SK-N-DZ (cell line): ENCODE measurements around the gene NPLOC4.

ENCODE experiments used
- DNase-seq: peaks from one replicate; pipeline ENCODE4 v3.0.0-alpha.2; 2015; ENCODE audit warnings: low spot score

Gene NPLOC4

DNA sequence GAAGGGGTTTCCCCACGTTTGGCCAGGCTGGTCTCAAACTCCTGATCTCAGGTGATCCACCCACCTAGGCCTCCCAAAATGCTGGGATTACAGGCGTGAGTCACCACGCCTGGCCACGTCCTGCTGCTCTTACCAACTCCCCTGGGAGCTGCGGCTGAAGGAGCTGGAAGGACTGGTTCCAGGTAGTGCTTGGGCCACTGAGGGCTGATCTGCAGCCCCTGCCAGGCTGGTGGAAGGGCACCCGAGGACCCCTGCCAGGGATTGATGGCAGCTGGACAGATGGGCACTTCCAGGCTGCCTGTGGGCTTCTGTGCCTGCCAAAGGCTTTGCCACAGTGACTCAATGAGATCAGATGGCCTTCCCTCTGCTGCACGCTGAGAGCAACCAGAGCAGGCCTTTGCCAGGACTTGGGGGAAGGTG, 27.1 kb upstream of the NPLOC4 start:
- no peak for DNase-seq

DNA sequence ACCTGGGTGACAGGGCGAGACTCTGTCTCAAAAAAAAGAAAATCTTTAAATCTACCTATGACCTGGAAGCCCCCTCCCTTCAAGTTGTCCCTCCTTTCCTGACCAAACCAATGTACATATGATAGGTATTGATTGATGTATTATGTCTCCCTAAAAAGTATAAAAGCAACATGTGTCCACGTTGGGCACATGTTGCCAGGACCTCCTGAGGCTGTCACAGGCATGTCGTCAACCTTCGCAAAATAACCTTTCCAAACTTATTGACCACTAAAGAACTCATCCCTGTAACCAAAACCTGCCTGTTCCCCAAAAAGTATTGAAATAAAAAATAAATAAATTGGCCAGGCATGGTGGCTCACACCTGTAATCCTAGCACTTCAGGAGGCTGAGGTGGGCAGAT, 25.1 kb upstream of the NPLOC4 start:
- no peak for DNase-seq

DNA sequence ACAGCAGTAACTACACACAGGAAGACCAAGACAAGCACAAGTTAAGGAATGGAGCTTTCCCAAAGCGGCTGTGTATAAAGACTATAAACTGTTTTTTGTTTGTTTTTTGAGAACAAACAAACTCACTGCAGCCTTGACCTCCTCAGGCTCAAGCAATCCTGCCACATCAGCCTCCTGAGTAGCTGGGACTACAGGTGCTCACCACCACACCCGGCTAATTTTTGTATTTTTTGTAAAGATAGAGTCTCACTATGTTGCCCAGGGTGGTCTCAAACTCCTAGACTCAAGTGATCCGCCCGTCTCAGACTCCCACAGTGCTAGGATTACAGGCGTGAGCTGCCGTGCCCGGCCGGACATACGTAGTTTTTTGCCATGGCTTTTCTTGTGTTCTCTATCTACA, 23.5 kb upstream of the NPLOC4 start:
- DNase-seq, result no peak

DNA sequence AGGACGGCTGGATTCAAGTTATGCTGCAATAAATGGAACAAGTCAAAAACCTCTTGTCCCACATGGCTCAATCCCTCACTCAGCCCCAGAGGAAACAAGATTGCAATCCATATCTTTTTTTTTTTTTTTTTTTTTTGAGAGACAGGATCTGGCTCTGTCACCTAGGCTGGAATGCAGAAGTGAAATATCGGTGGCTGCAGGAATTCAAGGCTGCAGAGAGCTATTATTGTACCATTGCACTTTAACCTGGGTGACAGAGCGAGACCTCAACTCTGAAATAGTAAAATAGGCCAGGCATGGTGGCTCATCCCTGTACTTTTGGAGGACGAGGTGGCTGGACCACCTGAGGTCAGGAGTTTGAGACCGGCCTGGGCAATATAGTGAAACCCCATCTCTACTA, 22.1 kb upstream of the NPLOC4 start:
- DNase-seq, result no peak

DNA sequence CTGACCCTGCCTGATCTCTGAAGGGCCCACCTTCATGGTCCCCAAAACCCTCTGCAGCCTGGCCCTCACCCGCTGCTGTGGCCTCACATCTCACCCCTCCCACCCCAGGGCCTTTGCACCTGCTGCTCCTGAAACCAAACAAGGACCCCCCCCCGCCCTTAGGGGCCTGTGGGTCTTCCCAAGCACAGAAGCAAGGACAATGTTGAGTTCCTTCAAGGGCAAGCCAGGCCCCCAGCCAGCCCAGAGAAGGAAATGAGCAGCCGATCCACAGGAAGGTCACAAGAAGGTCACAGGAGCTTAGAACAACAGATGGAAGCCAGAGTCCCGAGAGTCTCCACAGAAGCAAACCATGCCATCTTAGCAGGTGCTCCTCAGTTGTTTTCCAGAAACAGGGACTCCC, 19.9 kb upstream of the NPLOC4 start:
- peak; percentile 56 for DNase-seq

DNA sequence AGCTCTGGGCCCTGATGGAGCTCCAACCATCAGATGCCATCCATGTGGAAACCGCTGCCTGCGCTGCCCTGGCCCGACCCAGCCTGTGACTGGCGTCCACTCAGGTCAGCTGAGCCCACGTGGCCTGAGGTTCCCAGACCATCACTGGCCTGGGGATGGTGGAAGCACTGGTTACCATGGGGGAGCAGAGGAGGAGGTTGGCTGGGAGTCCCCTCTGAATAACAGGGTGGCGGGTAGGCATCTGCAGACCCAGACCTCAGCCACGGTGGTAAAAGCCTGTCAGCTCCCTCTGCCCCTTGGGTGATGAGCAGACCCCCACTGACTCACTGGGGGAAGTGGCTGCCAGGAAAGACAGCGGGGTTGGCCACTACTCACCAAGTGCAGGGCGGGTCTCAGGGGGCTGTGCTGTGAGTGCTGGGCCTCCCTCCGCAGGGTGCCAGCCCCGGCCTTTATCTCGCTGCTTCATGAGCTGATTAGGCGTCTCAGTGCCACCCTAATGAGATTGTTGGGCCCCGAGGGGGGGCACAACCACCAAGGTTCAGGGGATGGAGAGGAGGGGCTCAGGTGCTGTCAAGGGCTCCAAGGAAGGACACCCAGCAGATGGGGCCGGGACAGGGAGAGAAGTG, 19.3 kb upstream of the NPLOC4 start, which contains the start of gene PDE6G:
PDE6G (minus strand) TSS at position 425 of the 626 bp plus-strand sequence. CDS start 3,237 bp downstream, outside the sequence.
- DNase-seq, result no peak

DNA sequence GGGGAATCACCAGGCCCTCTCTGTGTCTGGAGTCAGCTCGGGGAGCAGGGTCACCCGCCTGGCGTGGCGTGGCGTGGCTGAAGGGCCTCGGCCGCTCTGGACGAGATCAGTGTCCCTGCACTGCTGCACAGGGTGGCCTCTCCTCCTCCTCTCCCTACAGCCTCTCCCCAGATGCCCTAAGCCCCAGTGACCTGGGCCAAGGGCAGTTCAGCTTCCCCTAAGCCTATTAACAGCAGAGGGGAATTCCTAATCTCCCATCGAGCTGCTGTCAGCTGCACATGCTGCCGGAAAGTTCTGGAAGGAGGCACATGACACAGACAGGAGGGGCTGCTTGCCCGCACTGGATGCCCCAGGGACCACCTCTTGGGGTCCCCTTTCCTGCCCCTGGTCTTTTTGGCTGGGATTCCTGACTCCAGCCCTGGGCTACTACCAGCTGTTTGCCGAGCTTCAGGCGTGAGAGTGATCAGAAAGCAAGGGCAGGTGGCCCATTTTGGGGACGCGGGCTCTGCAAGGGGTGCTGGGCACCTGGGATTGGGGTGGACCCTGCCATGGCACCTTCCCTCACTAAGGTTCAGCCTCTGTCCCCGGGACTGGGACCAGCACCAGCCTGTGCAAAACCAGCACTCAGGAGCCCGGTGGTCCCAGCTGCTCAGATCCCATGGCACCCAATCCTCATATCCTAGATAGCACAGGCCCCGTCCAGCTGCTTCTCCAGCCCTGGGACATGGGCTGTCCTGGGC, 18.6 kb upstream of the NPLOC4 start:
- DNase-seq, result peak; percentile 53

DNA sequence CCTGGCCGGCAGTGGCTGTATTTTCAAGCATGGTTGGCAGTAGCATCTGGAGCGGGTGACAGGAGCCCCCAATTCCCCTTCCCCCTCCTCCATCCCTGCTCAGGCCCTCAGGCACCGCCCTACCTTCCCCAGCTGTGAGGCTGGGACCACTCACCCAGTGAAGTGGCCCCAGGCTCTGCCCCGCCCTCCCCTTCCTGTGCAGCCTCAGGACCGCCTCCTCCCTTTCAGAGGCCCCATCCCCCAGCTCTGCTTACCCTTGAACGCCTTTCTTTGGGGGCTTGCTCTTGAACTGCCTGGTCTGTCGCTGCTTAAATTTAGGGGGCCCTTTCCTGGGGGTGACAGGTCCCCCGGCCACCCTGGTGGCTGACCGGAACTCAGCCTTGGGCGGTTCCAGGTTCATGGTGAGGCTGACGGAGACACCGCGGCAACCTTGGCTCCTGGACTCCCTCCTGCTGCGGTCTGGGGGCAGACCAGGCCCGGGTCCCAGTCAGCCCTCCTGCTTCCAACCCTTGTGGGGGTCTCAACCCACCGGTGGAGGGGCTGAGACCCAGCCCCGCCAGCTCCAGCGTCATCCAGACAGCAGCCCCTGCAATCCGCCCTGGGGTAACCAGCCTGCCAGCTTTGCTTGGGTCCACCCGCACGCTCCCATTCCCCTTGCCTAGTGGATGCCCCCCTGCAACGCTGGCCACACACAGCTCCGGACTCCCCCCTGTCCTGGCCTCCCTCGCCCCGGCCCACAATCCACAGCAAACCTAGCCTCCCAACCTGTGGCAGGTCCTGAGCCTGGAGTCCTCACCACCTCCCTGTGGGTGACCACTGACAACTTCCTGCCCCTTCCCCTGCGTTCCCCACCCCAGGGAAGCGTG, 16.2 kb upstream of the NPLOC4 start:
- DNase-seq, result no peak

DNA sequence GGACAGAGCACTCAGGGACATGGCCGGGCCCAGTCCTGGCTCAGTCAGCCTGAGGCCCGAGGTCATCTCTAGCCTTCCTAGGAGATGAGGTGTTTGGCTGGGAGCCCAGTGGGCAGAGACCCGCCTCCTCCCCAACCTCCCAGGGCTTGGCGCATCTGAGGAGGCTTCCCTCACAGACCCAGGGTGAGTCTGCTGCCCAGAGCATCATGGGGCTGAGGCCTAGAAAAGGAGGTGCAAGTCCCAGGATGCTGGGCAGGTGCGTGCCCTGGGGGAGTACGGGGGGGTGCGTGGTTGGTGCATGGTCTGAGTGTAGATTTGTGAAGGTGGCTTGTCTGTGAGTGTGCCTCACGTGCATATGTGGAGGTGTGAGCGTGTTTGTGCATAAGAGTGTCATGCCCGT, 14.8 kb upstream of the NPLOC4 start:
- no peak for DNase-seq

DNA sequence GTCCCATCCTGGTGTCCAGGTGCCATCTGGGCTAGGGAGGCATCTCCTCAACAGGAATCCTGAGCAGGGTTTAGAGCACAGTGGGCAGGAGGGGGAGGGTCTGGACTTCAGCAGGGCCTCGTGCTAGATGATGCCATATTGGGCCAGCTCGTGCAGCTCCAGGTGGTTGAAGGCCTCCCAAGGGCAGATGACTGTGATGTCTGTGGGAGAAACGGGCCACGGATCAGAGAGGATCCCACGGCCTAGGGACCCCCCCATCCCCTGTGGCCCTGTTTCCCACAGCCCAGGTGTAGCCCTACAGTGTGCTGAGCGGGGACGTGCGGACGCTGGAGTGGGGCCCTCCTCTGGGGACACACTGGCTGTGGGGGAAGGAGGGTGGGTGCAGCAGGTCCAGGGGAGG, 14.0 kb upstream of the NPLOC4 start:
- DNase-seq, result no peak

DNA sequence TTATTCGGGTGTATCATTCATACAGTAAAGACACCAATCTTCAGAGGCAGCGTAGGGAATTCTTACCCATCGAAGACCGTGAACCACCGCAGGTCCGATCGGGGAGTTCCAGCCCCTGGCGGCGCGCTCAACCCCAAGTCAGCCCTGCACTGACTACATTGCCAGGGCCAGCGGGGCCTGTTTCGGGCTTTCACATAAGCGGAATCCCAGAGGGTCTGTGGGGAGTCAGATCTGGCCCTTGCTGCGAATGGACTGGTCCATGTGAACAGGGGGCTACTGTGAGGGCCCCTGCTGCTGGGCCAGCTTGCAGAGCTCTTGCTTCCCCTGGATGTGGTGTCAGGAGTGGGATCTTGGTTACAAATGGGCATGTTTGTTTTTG, 11.8 kb upstream of the NPLOC4 start:
- DNase-seq, result no peak

DNA sequence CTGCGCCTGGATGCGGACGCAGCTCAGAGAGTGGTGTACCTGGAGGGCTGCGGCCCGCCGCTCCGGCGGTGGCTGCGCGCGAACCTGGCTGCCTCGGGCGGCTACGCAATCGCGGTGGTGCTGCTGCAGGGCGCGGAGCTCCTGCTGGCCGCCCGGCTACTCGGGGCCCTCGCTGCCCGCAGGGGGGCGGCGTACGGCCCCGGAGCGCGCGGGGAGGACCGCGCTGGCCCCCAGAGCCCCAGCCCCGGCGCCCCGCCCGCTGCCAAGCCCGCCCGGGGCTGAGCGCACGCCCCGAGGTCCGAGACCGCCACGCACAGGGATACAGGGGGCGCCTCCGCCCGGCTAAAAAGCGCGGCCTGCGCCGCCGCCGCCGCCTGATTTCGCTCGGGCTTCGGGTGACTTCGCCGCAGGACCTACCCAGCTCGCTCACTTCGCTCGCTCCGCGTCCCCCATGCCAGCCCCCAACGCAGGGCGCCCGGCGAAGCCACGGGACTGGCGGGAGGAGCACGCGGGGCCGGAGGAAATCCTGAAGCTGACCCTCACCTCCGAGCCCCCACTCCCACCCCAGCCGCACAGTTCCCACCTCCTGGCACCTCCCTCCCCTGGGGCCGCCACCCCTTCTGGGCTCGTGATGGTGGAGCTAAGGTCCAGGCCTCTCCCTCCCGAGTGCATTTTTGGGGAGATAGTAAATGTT, 11.2 kb upstream of the NPLOC4 start:
- DNase-seq, result no peak

DNA sequence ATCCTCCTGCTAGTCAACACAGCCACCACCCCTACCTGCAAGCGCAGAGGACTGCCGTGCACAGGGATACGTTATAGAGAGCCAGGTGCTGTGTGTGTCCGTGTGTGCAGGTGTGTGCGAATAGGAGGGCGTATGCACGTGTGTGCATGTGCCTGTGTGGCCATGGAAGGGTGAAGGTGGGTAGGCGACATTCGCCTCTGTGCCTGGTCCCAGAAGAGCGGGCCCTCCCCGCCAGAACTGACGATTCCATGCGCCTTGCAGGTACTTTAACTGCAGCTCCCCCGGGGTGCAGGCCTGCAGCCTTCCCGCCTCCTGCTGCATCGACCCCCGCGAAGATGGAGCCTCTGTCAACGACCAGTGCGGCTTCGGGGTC, 10.7 kb upstream of the NPLOC4 start:
- DNase-seq, result no peak

DNA sequence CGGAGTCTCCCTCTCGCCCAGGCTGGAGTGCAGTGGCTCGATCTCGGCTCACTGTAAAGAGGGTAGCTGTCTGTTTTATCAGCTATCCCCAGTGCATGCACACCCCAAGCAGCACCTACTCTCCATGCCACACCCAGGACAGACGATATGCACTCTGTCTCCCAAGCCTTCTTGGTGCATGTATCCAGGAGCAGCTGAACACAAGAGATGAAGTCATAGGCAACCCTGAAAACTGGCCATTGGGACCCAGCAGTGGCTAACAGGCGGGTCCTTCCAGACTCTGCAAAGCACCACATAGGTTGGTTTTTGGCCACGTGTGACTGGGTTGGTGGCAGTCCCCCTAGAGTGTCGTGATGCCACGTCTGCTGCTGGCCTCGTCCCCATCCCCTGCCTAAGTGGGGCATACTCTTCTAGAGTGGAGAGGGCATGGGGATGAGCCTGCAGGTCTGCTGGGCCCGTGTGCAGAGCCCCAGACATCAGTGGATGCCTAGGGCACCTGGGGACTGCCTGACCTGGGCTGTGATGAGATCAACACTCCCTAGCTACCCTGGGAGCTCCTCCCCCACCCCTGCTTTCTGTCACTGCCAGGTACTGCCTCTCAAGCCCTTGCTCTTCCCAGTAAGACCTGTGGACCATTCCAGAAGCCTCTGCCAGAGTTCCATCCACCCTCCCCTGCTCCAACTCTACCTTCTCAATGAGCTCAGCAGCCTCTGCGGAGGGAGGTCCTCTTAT, 10.1 kb upstream of the NPLOC4 start:
- DNase-seq, result no peak

DNA sequence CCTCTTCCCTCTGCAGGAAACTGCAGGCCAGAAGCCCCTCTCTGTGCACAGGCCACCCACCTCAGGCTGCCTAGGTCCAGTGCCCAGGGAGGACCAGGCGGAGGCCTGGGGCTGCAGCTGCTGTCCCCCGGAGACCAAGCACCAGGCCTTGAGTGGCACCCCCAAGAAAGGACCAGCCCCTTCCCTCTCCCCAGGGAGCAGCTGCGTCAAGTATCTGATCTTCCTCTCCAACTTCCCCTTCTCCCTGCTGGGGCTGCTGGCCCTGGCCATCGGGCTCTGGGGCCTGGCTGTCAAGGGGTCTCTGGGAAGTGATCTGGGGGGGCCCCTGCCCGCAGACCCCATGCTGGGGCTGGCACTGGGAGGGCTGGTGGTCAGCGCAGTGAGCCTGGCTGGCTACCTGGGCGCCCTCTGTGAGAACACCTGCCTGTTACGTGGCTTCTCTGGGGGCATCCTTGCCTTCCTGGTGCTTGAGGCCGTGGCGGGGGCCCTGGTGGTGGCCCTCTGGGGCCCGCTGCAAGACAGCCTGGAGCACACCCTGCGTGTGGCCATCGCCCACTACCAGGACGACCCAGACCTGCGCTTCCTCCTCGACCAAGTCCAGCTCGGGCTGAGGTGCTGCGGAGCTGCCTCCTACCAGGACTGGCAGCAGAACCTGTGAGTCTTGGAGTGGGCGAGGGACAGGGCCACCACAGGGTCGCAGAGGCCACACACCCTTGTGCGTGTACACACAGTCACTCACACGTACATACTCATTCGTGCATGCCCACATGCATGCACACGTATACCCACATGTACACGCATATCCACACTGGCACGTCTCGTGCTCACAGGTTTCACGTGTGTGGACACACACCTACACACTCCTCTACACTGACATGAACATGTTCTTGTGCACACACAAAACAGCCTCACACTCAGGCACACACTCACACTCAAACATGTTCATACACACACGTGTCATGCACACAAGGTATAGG, 8.4 kb upstream of the NPLOC4 start:
- DNase-seq, result peak; percentile 58

DNA sequence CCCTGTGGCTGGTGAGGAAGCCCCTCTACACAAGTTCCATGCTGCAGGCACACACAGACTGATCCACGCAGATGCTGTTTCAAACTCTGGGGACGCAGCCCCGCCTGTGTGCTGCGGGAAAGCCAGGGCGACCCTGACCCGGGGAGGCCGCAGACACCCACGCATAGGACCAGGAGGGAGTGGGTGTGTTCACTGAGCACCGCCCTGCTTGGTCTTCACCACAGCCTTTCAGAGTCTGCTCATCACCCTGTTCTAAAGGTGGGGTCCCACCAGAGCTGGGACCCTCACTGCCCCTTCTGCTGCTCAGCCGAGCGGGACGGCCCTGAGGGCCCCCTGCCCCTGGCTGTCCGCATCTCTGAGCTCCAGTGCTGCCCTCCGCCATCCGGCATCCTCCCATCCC, 7.6 kb upstream of the NPLOC4 start:
- no peak for DNase-seq

DNA sequence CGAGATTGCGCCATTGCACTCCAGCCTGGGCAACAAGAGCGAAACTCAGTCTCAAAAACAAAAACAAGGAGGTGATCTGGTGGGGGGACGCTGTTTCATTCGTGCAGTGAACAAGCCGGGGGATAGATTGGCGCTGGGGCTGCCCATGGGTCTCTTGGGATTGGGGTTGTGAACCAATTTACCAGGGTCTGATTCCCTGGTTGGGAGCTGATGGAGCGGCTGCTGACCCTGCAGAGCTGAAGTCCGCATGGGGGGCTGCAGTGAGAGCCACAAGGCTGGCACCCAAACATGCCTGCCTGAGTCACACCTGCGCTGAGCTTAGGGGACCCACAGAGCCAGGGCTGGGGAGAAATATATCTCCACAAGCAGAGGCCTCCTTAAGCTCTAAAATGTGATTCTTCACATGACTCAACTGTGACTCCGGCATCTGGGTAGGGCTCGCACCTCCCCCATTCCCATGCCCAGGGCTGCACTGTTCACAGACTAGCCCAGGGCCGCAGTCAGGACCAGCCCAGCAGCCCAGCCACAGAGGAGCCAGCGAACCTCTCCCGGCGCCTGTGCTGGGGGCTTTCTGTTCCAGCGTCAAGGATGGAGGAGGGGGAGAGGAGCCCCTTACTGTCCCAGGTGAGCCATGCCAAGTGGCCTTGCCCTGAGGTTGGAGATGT, 5.0 kb upstream of the NPLOC4 start:
- DNase-seq, result no peak

DNA sequence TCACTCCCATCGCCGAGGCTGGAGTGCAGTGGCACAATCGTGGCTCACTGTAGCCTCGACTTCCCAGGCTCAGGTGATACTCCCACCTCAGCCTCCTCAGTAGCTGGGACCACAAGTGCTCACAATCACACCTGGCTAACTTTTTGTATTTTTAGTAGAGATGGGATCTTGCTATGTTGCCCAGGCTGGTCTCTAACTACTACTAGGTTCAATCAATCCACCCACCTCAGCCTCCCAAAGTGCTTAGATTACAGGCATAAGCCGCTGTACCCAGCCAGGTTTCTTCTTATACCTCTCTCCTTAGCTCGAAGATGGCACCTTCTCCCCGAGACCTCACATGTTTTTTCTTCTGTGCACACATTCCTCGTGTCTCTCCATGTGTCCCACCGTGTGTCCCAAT, 3.1 kb upstream of the NPLOC4 start:
- DNase-seq, result no peak

DNA sequence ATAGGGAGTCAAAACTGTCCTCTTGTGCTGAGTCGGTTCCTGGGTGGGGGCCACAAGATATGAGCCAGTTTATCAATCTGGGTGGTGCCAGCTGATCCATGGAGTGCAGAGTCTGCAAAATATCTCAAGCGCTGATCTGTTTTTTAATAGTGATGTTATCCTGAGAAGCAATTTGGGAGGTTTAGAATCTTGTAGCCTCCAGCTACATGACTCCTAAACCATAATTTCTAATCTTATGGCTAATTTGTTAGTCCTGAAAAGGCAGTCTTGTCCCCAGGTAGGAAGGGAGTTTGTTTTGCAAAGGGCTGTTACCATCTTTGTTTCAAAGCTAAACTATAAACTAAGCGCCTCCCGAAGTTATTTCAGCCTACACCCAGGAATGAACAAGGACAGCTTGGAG, 1.8 kb upstream of the NPLOC4 start:
- DNase-seq, result no peak
